GM12878 (cell line): ENCODE data around the gene SYK. TPM values are rescaled to one million over a fixed set of nuclear protein-coding genes. Genes with fewer than 3 reads are reported as not detected.

ENCODE experiments used
- ATAC-seq: fragments of 200-7000 bp; cut with Tn5 transposase; 3 replicates; pipeline ENCODE4 v1.9.1; 2020; ENCODE audit warnings: mild to moderate bottlenecking, moderate library complexity
- BruUV-seq: library from RNA; stranded (reverse); fragments of 400-500 nt; replicated peaks from 2 replicates; lab custom pipeline; 2021; lab: Mats Ljungman, UMichigan
- CTCF ChIA-PET: fragments of 300-600 bp; sonication (Branson Sonifier 250); formaldehyde crosslinking; extraction: SDS; loops from one replicate; lab custom pipeline; 2021; ENCODE audit warnings: inconsistent platforms; lab: Yijun Ruan, JAX
- POLR2A ChIA-PET: fragments of 350-600 bp; formaldehyde crosslinking; extraction: SDS; loops from one replicate; lab custom pipeline; 2021; ENCODE audit warnings: inconsistent platforms; lab: Charles Lee
- RAD21 ChIA-PET: fragments of 300-600 bp; sonication (Branson Sonifier 250); formaldehyde crosslinking; loops from one replicate; lab custom pipeline; 2023; ENCODE audit warnings: antibody characterized with exemption; ENCODE audit not compliant: unreplicated experiment; lab: Charles Lee
- SMC1A ChIA-PET: fragments of 300-600 bp; sonication (Branson Sonifier 250); formaldehyde crosslinking; loops from one replicate; lab custom pipeline; 2023; ENCODE audit not compliant: unreplicated experiment, uncharacterized antibody; lab: Charles Lee
- DNase-seq: peaks from one replicate; pipeline ENCODE4 v3.0.0-alpha.2; 2011; ENCODE audit warnings: low read depth, low spot score
- FAIRE-seq: peaks from 3 replicates; lab custom pipeline; 2011; peaks lifted over from hg19 to GRCh38; lab: Jason Lieb, UNC
- H2AFZ ChIP-seq: 2 replicates; pipeline ENCODE4 v1.6.0; 2011; ENCODE audit warnings: low read depth, low read length, control low read depth; ENCODE audit not compliant: control insufficient read depth
- H3K27ac ChIP-seq: 2 replicates; pipeline ENCODE4 v1.5.1; 2011; ENCODE audit warnings: control low read depth; ENCODE audit not compliant: control insufficient read depth, insufficient read depth
- H3K27me3 ChIP-seq, 2 experiments: replicated peaks in 1 of 2; 2 replicates each; pipeline versions ENCODE4 v1.6.0 to v1.6.1; 2011; ENCODE audit warnings: low read length in 1 of 2; ENCODE audit not compliant: control insufficient read depth in 2 of 2, insufficient read depth in 2 of 2
- H3K36me3 ChIP-seq, 2 experiments: 2 replicates each; pipeline ENCODE4 v1.5.1; 2011; ENCODE audit warnings: low read length in 1 of 2; ENCODE audit not compliant: control insufficient read depth in 2 of 2, insufficient read depth in 2 of 2
- H3K4me1 ChIP-seq: 2 replicates; pipeline ENCODE4 v1.6.1; 2011; ENCODE audit warnings: mild to moderate bottlenecking, low read length, moderate library complexity, mixed read lengths; ENCODE audit not compliant: control insufficient read depth, insufficient read depth
- H3K4me2 ChIP-seq: 2 replicates; pipeline ENCODE4 v1.6.0; 2011; ENCODE audit warnings: control low read depth; ENCODE audit not compliant: control insufficient read depth, insufficient read depth
- H3K4me3 ChIP-seq: fragments of 200-600 bp; sonication (generic); 2 replicates; pipeline ENCODE4 v1.5.1; 2016
- H3K79me2 ChIP-seq: 2 replicates; pipeline ENCODE4 v1.6.0; 2011; ENCODE audit warnings: low read length; ENCODE audit not compliant: control insufficient read depth, insufficient read depth
- H3K9ac ChIP-seq: 2 replicates; pipeline ENCODE4 v1.8.0; 2011; ENCODE audit warnings: low read length, control low read depth, mixed read lengths; ENCODE audit not compliant: control insufficient read depth, insufficient read depth
- H3K9me3 ChIP-seq: replicated peaks from 3 replicates; pipeline ENCODE4 v1.5.1; 2011; ENCODE audit warnings: mild to moderate bottlenecking, low read length; ENCODE audit not compliant: control insufficient read depth, insufficient read depth
- H4K20me1 ChIP-seq: 2 replicates; pipeline ENCODE4 v1.6.0; 2011; ENCODE audit not compliant: control insufficient read depth, insufficient read depth
- ETV6 ChIP-seq, 2 experiments: fragments of 450-650 bp in 1 of 2; IDR thresholded peaks in 1 of 2; conservative IDR thresholded peaks in 1 of 2; 2 replicates each; pipeline ENCODE4 v1.6.1; 2014; ENCODE audit warnings: antibody characterized with exemption in 1 of 2, borderline replicate concordance in 1 of 2, low read depth in 1 of 2, mild to moderate bottlenecking in 1 of 2, moderate library complexity in 1 of 2
- MTA3 ChIP-seq: IDR thresholded peaks from 2 replicates; pipeline ENCODE4 v1.6.1; 2012; ENCODE audit warnings: low read length, inconsistent platforms, borderline replicate concordance
- RUNX3 ChIP-seq: IDR thresholded peaks from 2 replicates; pipeline ENCODE4 v1.6.1; 2012; ENCODE audit warnings: low read length, inconsistent platforms
- SRF ChIP-seq, 2 experiments: IDR thresholded peaks; 2 replicates each; pipeline ENCODE4 v1.6.1; 2011; ENCODE audit warnings: low read depth in 2 of 2, low read length in 2 of 2, mild to moderate bottlenecking in 1 of 2, moderate library complexity in 1 of 2
- WGBS: methylation state at CpG from one replicate; pipeline ENCODE4 v1.1.6; 2016; ENCODE audit warnings: low lambda C conversion rate; ENCODE audit not compliant: insufficient replicate concordance, insufficient coverage; ENCODE audit errors: missing lambda C conversion rate; 5-methylcytosine and 5-hydroxymethylcytosine counted together
- in situ Hi-C: fragments of 300-500 bp; cut with MboI; formaldehyde crosslinking; loops from 9 replicates; pipeline ENCODE4 v1.14.3; 2018; ENCODE audit warnings: mixed read lengths
- intact Hi-C: fragments of 100-400 bp; cut with micrococcal nuclease; formaldehyde crosslinking; loops from one replicate; pipeline ENCODE4 v1.14.2; 2022; ENCODE audit not compliant: unreplicated experiment
- polyA plus RNA-seq, 11 experiments: library from polyadenylated mRNA; depleted of rRNA in 4 of 11; unstranded in 6 of 11; stranded (reverse) in 5 of 11; fragments of >200 nt; fragmentation: Nextera tagmentation in 4 of 11; fragmentation: Illumina TruSeq in 1 of 11; extraction: Ambion mirVana in 4 of 11; extraction: Trizol in 1 of 11; gene quantifications; 1 replicate in 1 of 11; 2 replicates in 10 of 11; pipeline versions ENCODE4 v1.2.1 to v1.2.3, GENCODE V29; 2011 to 2016; ENCODE audit warnings: inconsistent platforms in 2 of 11, missing spikeins in 2 of 11, low read depth in 1 of 11
- total RNA-seq, 4 experiments: library from RNA; depleted of rRNA in 3 of 4; stranded (reverse); fragments of >200 nt in 3 of 4; fragmentation: Illumina TruSeq in 1 of 4; extraction: Trizol in 1 of 4; gene quantifications; 2 replicates each; pipeline versions ENCODE4 v1.2.1 to v1.2.3, GENCODE V29; 2013 to 2021
- TF ChIP-seq, protein P1 (sequence below): fragments of 450-650 bp; IDR thresholded peaks from 2 replicates; pipeline ENCODE4 v1.6.1; 2017; ENCODE audit warnings: mild to moderate bottlenecking, moderate library complexity

The SYK gene
- total and polyA plus RNA-seq, 10 of the 15 experiments (the other 5 are each of a cell fraction or from before 2014, with no cell fraction given) = 6.5 to 135 (median 68.8) TPM

GRCh38 chr9:90799271-90799852 lies 2.3 kb upstream of the SYK start:
- no peaks in the 10 kb centered on the region for H3K9me3 ChIP-seq
- CTCF ChIA-PET = interaction anchor here (1.1 kb wide), 1 partner anchor 26 kb away, joined by 3 read pairs; no protein-coding TSS in a partner anchor
- FAIRE-seq (no peak), DNase-seq (no peak), ATAC-seq (no peak)
- no TSS peak for BruUV-seq
- no peak overlapping the region for H3K4me3 ChIP-seq
- 0% methylated on average over 5 of the region's 5 CpGs for WGBS
- POLR2A ChIA-PET = no interaction called here
- H2AFZ ChIP-seq = no peak overlapping the region
- H3K27ac ChIP-seq = no peak overlapping the region
- H3K4me2 ChIP-seq = no peak overlapping the region
- H4K20me1 ChIP-seq = no peaks in the 10 kb centered on the region
- H3K4me1 ChIP-seq = peaks cover 39% of the 10 kb centered on the region
- SMC1A ChIA-PET = no interaction called here
- RAD21 ChIA-PET = no interaction called here
- H3K36me3 ChIP-seq = no peaks in the 10 kb centered on the region
- in situ Hi-C loops = no loop called here
- peaks cover 31% of the 10 kb centered on the region for H3K79me2 ChIP-seq
- no peaks in the 10 kb centered on the region for H3K27me3 ChIP-seq
- peak; percentile 60; the same call in 1 of the 2 replicates for TF ChIP-seq RUNX3
- no peak for TF ChIP-seq SRF (IDR thresholded peaks at IDR 0.05; ENCODE audit: low read depth in 2 of 2, low read length in 2 of 2)
- no peak; a peak in 1 of 4 replicates for TF ChIP-seq ETV6 (conservative IDR thresholded peaks at IDR 0.05 in 1 of 2, IDR thresholded peaks at IDR 0.05 in 1 of 2; ENCODE audit: borderline replicate concordance in 1 of 2, low read depth in 1 of 2)
- TF ChIP-seq, protein P1, sequence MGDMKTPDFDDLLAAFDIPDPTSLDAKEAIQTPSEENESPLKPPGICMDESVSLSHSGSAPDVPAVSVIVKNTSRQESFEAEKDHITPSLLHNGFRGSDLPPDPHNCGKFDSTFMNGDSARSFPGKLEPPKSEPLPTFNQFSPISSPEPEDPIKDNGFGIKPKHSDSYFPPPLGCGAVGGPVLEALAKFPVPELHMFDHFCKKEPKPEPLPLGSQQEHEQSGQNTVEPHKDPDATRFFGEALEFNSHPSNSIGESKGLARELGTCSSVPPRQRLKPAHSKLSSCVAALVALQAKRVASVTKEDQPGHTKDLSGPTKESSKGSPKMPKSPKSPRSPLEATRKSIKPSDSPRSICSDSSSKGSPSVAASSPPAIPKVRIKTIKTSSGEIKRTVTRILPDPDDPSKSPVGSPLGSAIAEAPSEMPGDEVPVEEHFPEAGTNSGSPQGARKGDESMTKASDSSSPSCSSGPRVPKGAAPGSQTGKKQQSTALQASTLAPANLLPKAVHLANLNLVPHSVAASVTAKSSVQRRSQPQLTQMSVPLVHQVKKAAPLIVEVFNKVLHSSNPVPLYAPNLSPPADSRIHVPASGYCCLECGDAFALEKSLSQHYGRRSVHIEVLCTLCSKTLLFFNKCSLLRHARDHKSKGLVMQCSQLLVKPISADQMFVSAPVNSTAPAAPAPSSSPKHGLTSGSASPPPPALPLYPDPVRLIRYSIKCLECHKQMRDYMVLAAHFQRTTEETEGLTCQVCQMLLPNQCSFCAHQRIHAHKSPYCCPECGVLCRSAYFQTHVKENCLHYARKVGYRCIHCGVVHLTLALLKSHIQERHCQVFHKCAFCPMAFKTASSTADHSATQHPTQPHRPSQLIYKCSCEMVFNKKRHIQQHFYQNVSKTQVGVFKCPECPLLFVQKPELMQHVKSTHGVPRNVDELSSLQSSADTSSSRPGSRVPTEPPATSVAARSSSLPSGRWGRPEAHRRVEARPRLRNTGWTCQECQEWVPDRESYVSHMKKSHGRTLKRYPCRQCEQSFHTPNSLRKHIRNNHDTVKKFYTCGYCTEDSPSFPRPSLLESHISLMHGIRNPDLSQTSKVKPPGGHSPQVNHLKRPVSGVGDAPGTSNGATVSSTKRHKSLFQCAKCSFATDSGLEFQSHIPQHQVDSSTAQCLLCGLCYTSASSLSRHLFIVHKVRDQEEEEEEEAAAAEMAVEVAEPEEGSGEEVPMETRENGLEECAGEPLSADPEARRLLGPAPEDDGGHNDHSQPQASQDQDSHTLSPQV = no peak
- no peak for TF ChIP-seq MTA3
- H3K9ac ChIP-seq = no peak overlapping the region
- intact Hi-C loops = no loop called here
